DOHH2 (cell line): ENCODE measurements around the gene KRT222.

Source experiments
- EZH2phosphoT487 ChIP-seq: fragments of 200-600 bp; sonication (generic); IDR thresholded peaks from 2 replicates; pipeline ENCODE4 v1.6.1; 2017; ENCODE audit warnings: borderline replicate concordance, mild to moderate bottlenecking, antibody characterized with exemption, low read length, moderate library complexity, mixed read lengths
- TF ChIP-seq, protein P1 (sequence below): fragments of 200-600 bp; sonication (generic); IDR thresholded peaks from one replicate; pipeline ENCODE4 v1.5.1; 2014; ENCODE audit warnings: antibody characterized with exemption, mild to moderate bottlenecking, low read depth, low read length; ENCODE audit not compliant: poor library complexity, severe bottlenecking

DNA sequence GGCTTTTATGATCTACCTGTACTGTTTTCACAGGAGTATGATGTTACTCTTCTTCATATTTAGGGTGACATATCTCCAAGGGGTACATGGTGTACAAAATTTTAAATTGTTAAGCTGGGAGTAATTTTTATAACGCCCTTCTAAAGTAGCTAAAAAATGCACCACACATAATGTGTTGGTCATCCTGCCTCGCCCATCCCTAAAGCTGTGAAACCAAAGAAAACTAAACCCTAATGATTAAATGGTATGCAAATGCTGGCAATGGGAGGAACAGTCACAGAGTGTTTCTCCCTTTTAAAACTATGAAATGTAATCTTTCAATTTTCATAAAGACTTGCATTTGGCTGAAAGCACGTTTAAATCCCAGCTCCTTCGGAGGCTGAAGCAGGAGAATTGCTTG lies 40.6 kb upstream of the KRT222 start:
- no peak for TF ChIP-seq EZH2phosphoT487
- TF ChIP-seq, protein P1, sequence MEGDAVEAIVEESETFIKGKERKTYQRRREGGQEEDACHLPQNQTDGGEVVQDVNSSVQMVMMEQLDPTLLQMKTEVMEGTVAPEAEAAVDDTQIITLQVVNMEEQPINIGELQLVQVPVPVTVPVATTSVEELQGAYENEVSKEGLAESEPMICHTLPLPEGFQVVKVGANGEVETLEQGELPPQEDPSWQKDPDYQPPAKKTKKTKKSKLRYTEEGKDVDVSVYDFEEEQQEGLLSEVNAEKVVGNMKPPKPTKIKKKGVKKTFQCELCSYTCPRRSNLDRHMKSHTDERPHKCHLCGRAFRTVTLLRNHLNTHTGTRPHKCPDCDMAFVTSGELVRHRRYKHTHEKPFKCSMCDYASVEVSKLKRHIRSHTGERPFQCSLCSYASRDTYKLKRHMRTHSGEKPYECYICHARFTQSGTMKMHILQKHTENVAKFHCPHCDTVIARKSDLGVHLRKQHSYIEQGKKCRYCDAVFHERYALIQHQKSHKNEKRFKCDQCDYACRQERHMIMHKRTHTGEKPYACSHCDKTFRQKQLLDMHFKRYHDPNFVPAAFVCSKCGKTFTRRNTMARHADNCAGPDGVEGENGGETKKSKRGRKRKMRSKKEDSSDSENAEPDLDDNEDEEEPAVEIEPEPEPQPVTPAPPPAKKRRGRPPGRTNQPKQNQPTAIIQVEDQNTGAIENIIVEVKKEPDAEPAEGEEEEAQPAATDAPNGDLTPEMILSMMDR = no peak
